Neural cell (in vitro differentiated cells): ENCODE results near the gene HHIP. TPM values are rescaled to one million over a fixed set of nuclear protein-coding genes. Genes with fewer than 3 reads are reported as not detected.

Experiments used
- H2AFZ ChIP-seq: fragments of 200-600, 300-800 bp; sonication (generic), shearing (Covaris generic); 2 replicates; pipeline ENCODE4 v1.6.0; 2014; ENCODE audit warnings: low read depth, mild to moderate bottlenecking, antibody characterized with exemption, low read length, moderate library complexity
- H3F3A ChIP-seq: fragments of 200-600 bp; shearing (Covaris generic); 2 replicates; pipeline ENCODE4 v1.6.1; 2016; ENCODE audit warnings: mild to moderate bottlenecking, moderate library complexity, mixed read lengths, antibody characterized with exemption, low read length; ENCODE audit not compliant: insufficient read depth, poor library complexity, severe bottlenecking
- H3K27ac ChIP-seq: fragments of 200-600, 300-800 bp; sonication (generic), shearing (Covaris generic); 2 replicates; pipeline ENCODE4 v1.5.1; 2014; ENCODE audit warnings: mild to moderate bottlenecking, low read length, moderate library complexity
- H3K27me3 ChIP-seq: fragments of 300-800, 200-600 bp; sonication (generic), shearing (Covaris generic); 2 replicates; pipeline ENCODE4 v1.6.0; 2014; ENCODE audit warnings: mild to moderate bottlenecking, low read depth, low read length, moderate library complexity; ENCODE audit not compliant: insufficient read depth
- H3K36me3 ChIP-seq: fragments of 300-800, 200-600 bp; sonication (generic), shearing (Covaris generic); 2 replicates; pipeline ENCODE4 v1.5.1; 2014; ENCODE audit warnings: mild to moderate bottlenecking, antibody characterized with exemption, low read length, moderate library complexity; ENCODE audit not compliant: insufficient read depth
- H3K4me2 ChIP-seq: fragments of 300-800, 200-600 bp; sonication (generic), shearing (Covaris generic); 2 replicates; pipeline ENCODE4 v1.6.0; 2014; ENCODE audit warnings: mild to moderate bottlenecking, low read length
- H3K4me3 ChIP-seq: fragments of 300-800, 200-600 bp; sonication (generic), shearing (Covaris generic); 2 replicates; pipeline ENCODE4 v1.5.1; 2014; ENCODE audit warnings: mild to moderate bottlenecking, low read length, moderate library complexity
- H3K79me2 ChIP-seq: fragments of 200-600 bp; shearing (Covaris generic); replicated peaks from 2 replicates; pipeline ENCODE4 v1.6.0; 2014; ENCODE audit warnings: mild to moderate bottlenecking, low read length, moderate library complexity; ENCODE audit not compliant: insufficient read depth
- H3K9ac ChIP-seq: fragments of 300-800, 200-600 bp; sonication (generic), shearing (Covaris generic); 2 replicates; pipeline ENCODE4 v1.6.1; 2016; ENCODE audit warnings: mild to moderate bottlenecking, low read length, mixed read lengths
- H3K9me2 ChIP-seq: fragments of 200-600 bp; shearing (Covaris generic); 2 replicates; pipeline ENCODE4 v1.6.1; 2016; ENCODE audit warnings: mild to moderate bottlenecking, low read length, mixed read lengths; ENCODE audit not compliant: insufficient read depth
- H3K9me3 ChIP-seq: fragments of 200-600, 300-800 bp; sonication (generic), shearing (Covaris generic); 2 replicates; pipeline ENCODE4 v1.6.1; 2016; ENCODE audit warnings: mild to moderate bottlenecking, mixed run types, low read length, moderate library complexity, mixed read lengths
- H4K20me1 ChIP-seq: fragments of 200-600 bp; shearing (Covaris generic); 2 replicates; pipeline ENCODE4 v1.6.1; 2016; ENCODE audit warnings: mild to moderate bottlenecking, mixed run types; ENCODE audit not compliant: insufficient read depth
- CTCF ChIP-seq: fragments of 450-650 bp; IDR thresholded peaks from 2 replicates; pipeline ENCODE4 v1.5.1; 2014; ENCODE audit warnings: antibody characterized with exemption, mild to moderate bottlenecking, moderate library complexity; ENCODE audit not compliant: poor library complexity, severe bottlenecking
- EP300 ChIP-seq: fragments of 450-650 bp; conservative IDR thresholded peaks from 2 replicates; pipeline ENCODE4 v1.6.1; 2014; ENCODE audit warnings: antibody characterized with exemption, mild to moderate bottlenecking, moderate library complexity; ENCODE audit not compliant: poor library complexity, severe bottlenecking
- EZH2 ChIP-seq: fragments of 200-600, 300-800 bp; shearing (Covaris generic), sonication (generic); IDR thresholded peaks from 2 replicates; pipeline ENCODE4 v1.6.1; 2014; ENCODE audit warnings: antibody characterized with exemption, low read length, borderline replicate concordance, mild to moderate bottlenecking; ENCODE audit not compliant: insufficient read depth, poor library complexity, severe bottlenecking
- MXI1 ChIP-seq: fragments of 450-650 bp; conservative IDR thresholded peaks from 2 replicates; pipeline ENCODE4 v1.6.1; 2014; ENCODE audit warnings: antibody characterized with exemption, mild to moderate bottlenecking; ENCODE audit not compliant: poor library complexity, severe bottlenecking
- POLR2AphosphoS5 ChIP-seq: IDR thresholded peaks from 2 replicates; pipeline ENCODE4 v1.6.1; 2012
- RAD21 ChIP-seq: fragments of 450-650 bp; conservative IDR thresholded peaks from 2 replicates; pipeline ENCODE4 v1.6.1; 2014; ENCODE audit warnings: antibody characterized with exemption, mild to moderate bottlenecking, moderate library complexity
- REST ChIP-seq: IDR thresholded peaks from 2 replicates; pipeline ENCODE4 v1.6.1; 2012; ENCODE audit warnings: borderline replicate concordance
- SMC3 ChIP-seq: fragments of 450-650 bp; conservative IDR thresholded peaks from 2 replicates; pipeline ENCODE4 v1.6.1; 2014; ENCODE audit warnings: antibody characterized with exemption, mild to moderate bottlenecking, moderate library complexity; ENCODE audit not compliant: poor library complexity
- TAF1 ChIP-seq: IDR thresholded peaks from 2 replicates; pipeline ENCODE4 v1.6.1; 2012; ENCODE audit warnings: low read depth
- polyA plus RNA-seq: library from polyadenylated mRNA; depleted of rRNA; stranded (reverse); fragments of >200 nt; gene quantifications from 2 replicates; pipeline ENCODE4 v1.2.3, GENCODE V29; 2014

HHIP gene
- polyA plus RNA-seq, 1 donor from 2014 or later: not detected

GRCh38 chr4:144733566-144733965, 87.6 kb downstream of the HHIP start:
- no peak for TF ChIP-seq CTCF
- no peak for TF ChIP-seq EZH2
- TF ChIP-seq POLR2AphosphoS5: no peak
- no peak for TF ChIP-seq EP300
- no peak for TF ChIP-seq TAF1
- no peak for TF ChIP-seq REST
- no peak for TF ChIP-seq MXI1
- no peak for TF ChIP-seq SMC3
- TF ChIP-seq RAD21: no peak
- no peaks in the 10 kb centered on the region for H3K36me3 ChIP-seq
- H3F3A ChIP-seq: no peaks in the 10 kb centered on the region

GRCh38 chr4:144734522-144734921, 88.6 kb downstream of the HHIP start:
- no peaks in the 10 kb centered on the region for H4K20me1 ChIP-seq
- no peak overlapping the region for H3K27ac ChIP-seq
- H3K4me3 ChIP-seq: no peak overlapping the region
- H3K36me3 ChIP-seq: no peaks in the 10 kb centered on the region
- no peaks in the 10 kb centered on the region for H3K27me3 ChIP-seq
- TF ChIP-seq RAD21: no peak
- TF ChIP-seq TAF1: no peak
- TF ChIP-seq REST: no peak
- TF ChIP-seq CTCF: no peak
- no peak for TF ChIP-seq EP300
- no peaks in the 10 kb centered on the region for H3K79me2 ChIP-seq
- no peak overlapping the region for H3K9ac ChIP-seq
- no peaks in the 10 kb centered on the region for H3K9me3 ChIP-seq
- no peak overlapping the region for H3K4me2 ChIP-seq
- H3F3A ChIP-seq: no peaks in the 10 kb centered on the region
- no peaks in the 10 kb centered on the region for H3K9me2 ChIP-seq
- no peak overlapping the region for H2AFZ ChIP-seq

More at GRCh38 chr4:144733566-144733965, 87.6 kb downstream of the HHIP start:
- Histone ChIP-seq H3K9me2 (no peaks in the 10 kb centered on the region), H3K9ac (no peak overlapping the region), H3K27me3 (no peaks in the 10 kb centered on the region), H4K20me1 (no peaks in the 10 kb centered on the region), H3K27ac (no peak overlapping the region), H3K9me3 (no peaks in the 10 kb centered on the region), H3K4me2 (no peak overlapping the region), H3K4me3 (no peak overlapping the region), H3K79me2 (no peaks in the 10 kb centered on the region), H2AFZ (no peak overlapping the region)
